GM12874 (cell line): ENCODE data around the gene TNFAIP3.
A peak's percentile ranks its signal among the peaks of the same experiment; 100 is the strongest.

ENCODE experiments used
- TF ChIP-seq, protein P1 (sequence below): IDR thresholded peaks from 2 replicates; pipeline ENCODE4 v1.5.1; 2011; ENCODE audit warnings: low read depth, mild to moderate bottlenecking, control low read depth, low read length, moderate library complexity; ENCODE audit not compliant: insufficient read depth

TNFAIP3 gene

DNA sequence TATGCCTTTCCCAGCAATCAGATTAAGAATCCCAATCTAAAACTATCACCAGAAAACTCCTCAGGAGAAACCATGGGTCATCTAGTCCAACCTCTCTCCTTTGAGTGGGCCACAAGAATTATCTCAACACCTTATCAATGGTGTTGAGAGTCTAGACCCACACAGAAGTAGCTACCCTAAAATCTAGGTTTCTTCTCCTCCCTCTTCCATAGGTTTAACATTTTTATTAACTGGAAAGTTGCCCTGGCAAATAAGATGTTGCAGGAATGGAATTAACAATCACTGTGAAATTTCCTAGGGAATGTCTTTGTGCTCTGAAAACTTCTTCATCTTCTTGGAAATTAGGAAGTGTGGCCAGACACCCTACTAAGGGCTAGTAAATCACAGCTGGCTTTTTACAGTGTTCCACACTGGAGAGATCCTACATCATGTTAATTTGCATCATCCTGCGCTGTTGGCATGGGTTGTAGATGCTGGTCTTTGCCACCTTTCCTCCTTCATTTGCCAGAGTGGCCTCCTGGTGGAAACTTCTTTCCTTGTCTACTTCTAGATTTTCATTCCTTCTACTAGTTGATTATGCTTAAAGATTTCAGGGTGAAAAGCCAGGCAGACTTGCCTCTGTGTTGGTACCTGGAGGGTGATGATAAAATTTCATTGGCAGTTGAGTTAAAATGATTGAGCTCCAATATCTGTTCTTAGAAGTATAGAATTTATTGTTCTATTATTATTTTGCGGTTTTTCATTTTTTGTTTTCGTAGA lies 2.7 kb downstream of the TNFAIP3 start:
- TF ChIP-seq, protein P1, sequence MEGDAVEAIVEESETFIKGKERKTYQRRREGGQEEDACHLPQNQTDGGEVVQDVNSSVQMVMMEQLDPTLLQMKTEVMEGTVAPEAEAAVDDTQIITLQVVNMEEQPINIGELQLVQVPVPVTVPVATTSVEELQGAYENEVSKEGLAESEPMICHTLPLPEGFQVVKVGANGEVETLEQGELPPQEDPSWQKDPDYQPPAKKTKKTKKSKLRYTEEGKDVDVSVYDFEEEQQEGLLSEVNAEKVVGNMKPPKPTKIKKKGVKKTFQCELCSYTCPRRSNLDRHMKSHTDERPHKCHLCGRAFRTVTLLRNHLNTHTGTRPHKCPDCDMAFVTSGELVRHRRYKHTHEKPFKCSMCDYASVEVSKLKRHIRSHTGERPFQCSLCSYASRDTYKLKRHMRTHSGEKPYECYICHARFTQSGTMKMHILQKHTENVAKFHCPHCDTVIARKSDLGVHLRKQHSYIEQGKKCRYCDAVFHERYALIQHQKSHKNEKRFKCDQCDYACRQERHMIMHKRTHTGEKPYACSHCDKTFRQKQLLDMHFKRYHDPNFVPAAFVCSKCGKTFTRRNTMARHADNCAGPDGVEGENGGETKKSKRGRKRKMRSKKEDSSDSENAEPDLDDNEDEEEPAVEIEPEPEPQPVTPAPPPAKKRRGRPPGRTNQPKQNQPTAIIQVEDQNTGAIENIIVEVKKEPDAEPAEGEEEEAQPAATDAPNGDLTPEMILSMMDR: no peak

DNA sequence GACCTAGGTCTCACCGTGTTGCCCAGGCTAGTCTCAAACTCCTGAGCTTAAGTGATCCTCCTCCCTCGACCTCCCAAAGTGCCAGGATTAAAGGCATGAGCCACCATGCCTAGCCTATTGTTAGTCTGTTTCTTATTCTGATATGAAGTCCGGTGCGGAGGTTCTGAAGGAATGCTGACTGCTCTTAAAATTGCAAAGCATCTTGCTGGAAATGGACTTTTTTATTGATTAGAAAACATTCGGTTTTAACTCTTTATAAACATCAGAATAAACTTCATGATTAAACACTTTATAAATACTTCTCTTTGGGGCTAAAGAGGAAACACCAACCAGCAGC lies 3.2 kb downstream of the TNFAIP3 start:
- TF ChIP-seq, protein P1: no peak

DNA sequence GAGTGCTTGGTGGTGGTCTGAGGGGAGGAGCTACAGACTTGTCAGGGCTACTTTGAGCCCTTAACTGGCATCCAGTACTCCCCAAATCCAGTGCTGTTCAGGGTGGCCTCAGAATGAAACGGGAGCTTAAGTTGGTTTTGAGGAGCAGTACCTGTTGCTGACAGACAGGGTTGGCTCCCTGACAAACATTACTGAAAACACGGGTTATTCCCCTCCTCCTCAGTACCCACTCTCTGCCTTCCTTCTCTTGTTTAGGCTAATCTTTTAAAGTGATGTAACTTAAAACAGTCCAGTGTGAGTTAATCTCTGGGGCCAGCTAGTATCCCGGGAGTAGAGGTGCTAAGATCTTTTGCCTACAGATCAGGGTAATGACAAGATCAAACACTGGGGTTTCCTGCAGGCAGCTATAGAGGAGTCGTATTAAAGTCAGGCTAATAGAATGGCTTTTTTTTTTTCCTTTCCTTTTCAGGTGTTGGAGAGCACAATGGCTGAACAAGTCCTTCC lies 3.7 kb downstream of the TNFAIP3 start:
- TF ChIP-seq, protein P1: peak; percentile 26; the same call in 1 of the 2 replicates

DNA sequence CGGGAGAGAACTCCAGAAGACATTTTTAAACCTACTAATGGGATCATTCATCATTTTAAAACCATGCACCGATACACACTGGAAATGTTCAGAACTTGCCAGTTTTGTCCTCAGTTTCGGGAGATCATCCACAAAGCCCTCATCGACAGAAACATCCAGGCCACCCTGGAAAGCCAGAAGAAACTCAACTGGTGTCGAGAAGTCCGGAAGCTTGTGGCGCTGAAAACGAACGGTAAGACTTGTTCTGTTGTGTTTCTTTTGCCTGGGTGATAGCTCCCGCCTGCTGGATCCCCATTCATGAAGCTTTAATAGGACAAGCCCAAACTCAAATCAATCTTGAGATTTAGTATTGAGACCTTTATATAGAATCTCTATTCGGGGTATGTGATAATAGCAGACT lies 4.2 kb downstream of the TNFAIP3 start:
- TF ChIP-seq, protein P1: no peak

DNA sequence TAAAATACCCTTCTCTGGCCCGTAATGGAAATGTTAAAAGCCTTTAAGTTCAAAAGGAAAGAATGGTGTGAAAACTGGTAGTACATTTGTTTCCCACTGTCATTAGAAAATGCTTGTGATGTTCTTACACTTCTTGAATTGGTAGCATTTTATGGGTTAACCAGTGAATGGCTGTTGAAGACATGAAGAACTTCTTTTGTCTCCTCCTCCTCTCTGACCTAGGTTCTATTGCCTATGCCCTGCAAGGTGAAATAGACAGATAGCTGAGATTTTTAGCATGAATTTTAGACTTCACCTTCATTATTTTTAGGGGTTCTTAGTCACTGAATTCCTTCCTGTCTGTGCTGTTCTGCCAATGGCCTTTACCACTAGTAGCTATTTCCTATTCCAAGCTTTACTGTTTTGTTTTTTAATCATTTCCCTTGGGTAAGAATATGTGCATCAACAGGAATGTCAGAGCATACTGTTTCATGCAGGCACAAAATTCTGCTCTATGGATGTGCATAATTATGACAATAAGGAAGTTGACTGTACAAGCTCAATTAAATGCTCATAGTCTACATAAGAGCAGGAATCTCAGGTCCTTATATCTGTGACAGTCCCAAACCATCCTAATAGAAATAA lies 4.9 kb downstream of the TNFAIP3 start:
- TF ChIP-seq, protein P1: no peak

DNA sequence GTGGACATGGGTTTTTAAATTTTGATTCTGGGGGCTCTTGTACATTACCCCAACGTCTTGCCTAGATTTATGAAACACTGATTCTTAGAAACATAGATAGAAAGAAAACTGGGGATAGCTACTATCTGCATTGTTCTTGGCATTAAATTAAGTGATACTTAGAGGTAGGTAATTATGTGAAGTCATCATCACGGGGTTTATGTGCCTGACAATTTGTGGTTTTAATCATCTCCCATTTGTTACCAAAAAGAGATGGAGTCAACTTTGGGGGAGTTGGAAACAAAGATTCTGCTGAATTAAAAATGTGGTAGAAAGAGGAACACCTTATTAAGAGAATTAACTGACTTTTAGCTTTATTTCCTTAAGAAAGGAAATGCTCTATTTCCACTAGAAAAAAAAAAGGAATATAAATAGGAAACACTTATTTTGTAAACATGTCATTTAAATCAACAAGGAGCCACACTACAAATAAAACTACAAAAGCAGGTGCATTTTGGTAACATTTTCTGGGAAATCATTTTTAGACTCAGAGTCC lies 5.6 kb downstream of the TNFAIP3 start:
- TF ChIP-seq, protein P1: no peak

DNA sequence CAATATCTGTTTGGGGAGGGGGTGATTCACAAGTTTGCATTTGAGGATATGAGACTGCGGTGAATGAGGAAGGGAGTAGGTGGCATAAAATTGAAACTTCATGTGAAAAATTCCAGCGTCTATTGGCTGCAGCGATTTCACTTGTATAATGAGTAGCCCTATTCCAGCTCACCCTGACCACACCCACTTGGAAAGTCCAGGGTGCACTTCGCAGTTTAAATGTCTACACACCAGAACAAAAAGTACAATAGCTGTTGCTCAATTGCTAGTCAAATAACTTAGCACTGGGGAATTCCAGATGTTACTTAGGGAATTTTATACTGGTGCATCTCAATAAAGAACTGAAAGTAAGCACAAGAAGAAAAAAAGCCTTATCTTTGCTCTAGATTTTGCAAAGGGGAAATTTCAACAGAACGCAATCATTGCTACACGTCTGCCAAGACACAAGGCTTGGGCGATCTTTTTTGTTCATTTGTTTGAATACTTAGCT lies 6.3 kb downstream of the TNFAIP3 start:
- TF ChIP-seq, protein P1: no peak
